NCI-H2227 (cell line): ENCODE measurements around the gene TNFSF4.
"Not testable (repeated sequence)": the region's sequence is repeated elsewhere in the genome, so short reads cannot be mapped to it uniquely, and the experiment has no call there.

Experiments
- DNase-seq: peaks from one replicate; lab custom pipeline; 2025; ENCODE audit not compliant: unreplicated experiment; lab: John Stamatoyannopoulos, UW

TNFSF4 gene

DNA sequence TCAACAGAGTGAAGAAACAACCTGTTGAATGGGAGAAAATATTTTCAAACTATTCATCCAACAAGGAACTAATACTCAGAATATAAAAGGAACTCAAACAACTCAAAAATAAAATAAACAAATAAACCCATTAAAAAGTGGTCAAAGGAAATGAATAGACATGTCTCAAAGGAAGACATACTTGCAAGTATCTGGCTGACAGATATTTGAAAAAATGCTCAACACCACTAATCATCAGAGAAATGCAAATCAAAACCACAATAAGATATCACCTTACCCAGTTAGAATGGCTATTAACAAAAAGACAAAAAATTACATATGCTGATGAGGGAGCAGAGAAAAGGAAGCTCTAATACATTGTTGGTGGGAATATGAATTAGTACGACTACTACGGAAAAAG, 38.2 kb downstream of the TNFSF4 start:
- no peak for DNase-seq

DNA sequence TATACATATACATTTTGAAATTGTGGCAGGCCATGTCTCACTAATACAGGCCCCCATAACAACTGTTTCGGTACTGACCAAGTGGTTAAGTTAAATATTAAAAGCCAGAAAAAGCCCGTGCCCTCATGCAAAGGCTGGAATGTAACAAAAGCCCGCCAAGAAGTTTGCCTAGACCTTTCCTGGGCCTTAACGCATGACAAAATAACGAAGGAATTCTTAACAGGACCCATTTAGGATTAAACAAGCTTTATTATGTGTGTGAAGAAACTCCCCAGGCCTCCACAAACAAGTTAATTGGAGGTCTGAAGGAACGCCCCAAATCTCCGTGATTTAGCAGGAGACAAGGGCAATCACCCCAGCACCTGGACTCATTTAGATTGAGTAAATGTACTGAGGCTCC, 42.4 kb downstream of the TNFSF4 start:
- DNase-seq: no peak

DNA sequence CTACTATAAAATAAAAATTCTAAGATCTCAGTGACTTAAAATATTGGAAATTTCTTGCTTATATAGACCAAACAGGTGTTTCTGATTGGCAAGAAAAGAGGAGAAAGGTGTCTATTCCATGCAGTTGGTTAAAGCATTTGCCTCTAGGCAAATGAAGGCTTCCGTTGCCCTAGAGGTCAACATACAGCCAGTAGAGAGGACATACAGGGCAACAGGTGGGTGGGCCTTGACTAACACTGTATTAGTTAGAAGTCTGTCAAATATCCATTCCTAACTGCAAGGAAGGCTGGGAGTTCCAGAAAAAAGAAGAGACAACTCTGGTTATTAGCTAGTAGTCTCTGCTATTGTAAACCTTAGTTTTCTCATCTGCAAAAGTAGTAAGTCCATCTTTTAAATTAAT, 43.0 kb downstream of the TNFSF4 start:
- no peak for DNase-seq

- DNase-seq: no peak
Observed at GRCh38 chr1:173163222-173163621, 43.9 kb downstream of the TNFSF4 start.

GRCh38 chr1:173162601-173163000, 44.5 kb downstream of the TNFSF4 start:
- DNase-seq: no peak

DNA sequence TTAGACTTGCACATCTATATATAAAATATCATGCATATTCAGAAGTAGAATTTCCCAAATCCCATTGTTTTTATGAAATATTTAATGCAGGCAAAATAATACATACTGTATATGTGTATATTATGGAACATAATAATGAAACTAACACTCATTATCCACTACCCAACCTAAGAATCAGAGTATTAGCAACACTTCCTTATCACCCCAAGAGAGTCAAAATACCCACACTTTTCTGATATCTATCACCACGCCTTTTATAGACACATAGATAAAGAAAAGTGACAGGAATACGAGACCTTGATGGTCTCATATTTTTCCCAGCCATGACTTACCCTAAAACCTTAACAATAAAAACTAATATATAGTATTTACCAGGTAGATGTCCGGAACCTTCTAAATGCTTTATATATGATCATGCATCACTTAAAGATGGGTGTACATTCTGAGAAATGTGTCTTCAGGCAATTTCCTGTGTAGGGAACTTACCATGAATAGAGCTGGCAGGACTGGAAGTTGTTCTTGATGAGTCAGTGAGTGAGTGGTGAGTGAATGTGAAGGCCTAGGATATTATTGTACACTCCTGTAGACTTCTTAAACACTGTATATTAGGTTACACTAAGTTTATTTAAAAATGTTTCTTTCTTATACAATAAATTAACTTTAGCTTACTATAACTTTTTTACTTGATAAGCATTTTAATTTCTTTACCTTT, 45.5 kb downstream of the TNFSF4 start:
- no peak for DNase-seq

GRCh38 chr1:173153964-173154363, 53.2 kb downstream of the TNFSF4 start:
- not testable (repeated sequence) for DNase-seq

GRCh38 chr1:173153503-173153902, 53.6 kb downstream of the TNFSF4 start:
- no peak for DNase-seq

- no peak for DNase-seq
Observed at GRCh38 chr1:173152598-173152997, 54.5 kb downstream of the TNFSF4 start.

DNA sequence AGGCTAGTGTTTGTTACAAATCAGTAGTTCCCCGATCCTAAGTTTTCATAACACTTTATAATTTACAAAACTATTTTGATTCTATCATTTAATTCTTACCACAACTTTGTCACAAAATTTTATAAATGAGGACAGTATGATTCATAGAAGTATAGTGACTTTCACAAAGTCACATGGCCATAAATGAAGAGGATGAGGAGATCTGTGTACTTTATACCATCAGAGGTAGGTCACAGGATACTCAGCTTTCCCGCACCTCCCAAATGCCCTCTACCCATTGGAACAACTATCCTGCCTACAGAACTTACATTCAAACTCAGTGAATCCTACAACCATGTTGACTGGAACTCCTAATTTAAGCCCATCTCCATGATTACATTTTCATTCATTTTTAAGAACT, 56.3 kb downstream of the TNFSF4 start:
- no peak for DNase-seq

DNA sequence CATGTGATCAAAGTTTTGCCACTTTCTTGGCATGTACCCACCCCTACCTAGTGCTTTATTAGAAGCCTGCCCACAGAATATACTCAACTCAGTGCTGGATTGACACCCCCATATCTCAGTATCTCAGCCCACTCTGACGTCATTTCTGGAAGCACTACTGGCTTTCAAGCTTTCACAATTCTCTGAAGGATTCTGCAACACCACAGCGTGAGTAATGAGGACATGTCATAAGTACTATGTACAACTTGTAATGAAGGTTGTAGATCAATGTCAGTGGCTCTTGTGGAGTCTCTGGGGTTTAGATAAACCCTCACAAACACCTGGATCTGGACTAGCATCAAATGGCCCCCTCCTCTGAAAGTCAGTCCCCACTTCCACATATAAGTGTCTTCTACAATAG, 57.2 kb downstream of the TNFSF4 start:
- DNase-seq: no peak

DNA sequence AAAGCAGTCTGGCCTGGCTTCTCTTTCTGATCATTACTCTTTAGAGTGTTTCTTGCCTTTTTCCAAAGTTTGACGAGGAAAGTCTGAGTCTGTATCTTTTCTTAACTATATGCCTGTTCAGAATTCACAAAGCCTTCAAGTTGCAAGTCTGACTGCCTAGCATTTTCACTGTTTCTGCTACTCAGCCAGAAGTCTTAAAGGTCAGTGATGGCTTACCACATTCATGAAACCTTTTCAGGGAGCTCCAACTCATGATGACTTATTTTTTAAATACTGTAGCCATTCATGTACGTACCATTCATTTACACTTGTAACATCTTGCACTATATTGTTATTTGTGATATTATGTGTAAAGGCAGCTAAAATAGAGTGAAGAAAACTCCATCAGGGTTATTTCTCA, 58.2 kb downstream of the TNFSF4 start:
- DNase-seq: no peak

GRCh38 chr1:173148545-173148944, 58.6 kb downstream of the TNFSF4 start:
- DNase-seq: no peak

- DNase-seq: no peak
Observed at GRCh38 chr1:173140733-173141132, 66.4 kb downstream of the TNFSF4 start.

- no peak for DNase-seq
Observed at GRCh38 chr1:173139706-173140105, 67.4 kb downstream of the TNFSF4 start.

DNA sequence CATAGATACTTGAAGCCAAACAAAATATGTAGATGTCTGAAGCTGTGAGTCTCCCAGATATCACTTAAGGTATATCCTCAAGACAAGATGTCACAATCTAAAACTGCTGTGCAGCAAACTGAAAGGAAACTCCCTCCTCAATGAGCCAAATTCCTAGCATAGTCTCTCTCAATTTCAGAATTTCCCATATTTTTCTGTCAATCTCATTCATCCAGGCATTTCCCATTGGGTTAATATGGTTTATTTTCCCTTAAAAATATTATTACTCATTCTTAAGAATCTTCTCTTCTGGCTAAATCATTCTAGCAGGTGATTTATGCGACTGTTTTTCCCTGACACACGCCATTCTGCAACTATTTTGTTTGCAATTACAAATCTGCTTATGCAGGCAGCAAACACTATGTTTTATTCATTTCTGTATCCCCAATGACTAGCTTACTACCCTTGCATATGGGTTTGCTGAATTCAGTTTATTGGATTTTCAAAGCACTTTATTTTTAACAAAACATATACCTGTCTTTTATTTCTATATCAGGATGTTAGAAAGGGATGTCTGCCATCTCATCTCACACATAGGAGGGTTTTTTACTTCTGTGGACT, 69.9 kb downstream of the TNFSF4 start:
- no peak for DNase-seq

DNA sequence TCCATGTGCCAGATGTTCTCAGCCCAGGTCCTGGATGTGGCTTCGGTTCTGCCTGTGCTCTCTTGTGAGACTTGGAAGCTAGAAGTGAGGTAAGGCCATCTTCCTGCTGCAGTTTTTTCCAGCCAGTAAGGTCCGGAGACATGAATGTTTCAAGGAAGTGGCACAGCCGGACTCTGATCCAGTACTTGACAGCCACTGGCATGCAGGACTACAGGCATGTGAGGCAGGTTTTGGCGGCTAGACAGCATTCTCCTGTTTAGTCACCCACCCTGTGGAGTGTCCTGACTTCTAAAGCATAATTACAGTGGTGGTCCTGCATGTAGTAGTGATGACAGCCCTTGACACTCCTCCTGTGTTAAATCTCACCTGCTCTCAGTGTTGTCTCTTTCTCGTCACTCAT, 72.3 kb downstream of the TNFSF4 start:
- DNase-seq: no peak

DNA sequence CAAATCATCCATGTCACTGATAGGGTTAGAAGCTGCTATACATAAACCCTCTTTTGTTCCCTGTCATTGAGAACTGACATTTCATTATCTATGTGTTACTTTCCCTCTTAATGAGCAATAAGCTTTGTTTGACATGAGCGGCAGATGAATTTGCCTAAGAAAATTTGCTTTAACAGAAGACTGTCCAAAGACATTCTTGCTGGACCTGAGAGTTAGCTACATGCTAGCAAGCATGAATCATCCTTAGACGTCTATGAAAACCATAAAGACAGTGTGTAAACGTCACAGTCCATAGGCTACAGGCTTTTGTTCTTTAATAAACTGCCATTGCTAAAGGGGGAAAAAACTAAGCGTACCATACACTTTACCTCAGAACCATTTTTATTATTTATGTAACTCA, 73.1 kb downstream of the TNFSF4 start:
- no peak for DNase-seq
